Stimulated activated CD8-positive, alpha-beta memory T cell treated with anti-CD3 and anti-CD28 coated beads, Interleukin-12 subunit alpha, Interleukin-12 subunit beta, amount 100 ng/mL, for 4 hours (primary cell): ENCODE results near the gene CDH19.
"Not testable (repeated sequence)": the region's sequence is repeated elsewhere in the genome, so short reads cannot be mapped to it uniquely, and the experiment has no call there.

Experiments used
- DNase-seq: peaks from one replicate; pipeline ENCODE4 v3.0.0-alpha.2; 2020; ENCODE audit warnings: low read depth

CDH19 gene

DNA sequence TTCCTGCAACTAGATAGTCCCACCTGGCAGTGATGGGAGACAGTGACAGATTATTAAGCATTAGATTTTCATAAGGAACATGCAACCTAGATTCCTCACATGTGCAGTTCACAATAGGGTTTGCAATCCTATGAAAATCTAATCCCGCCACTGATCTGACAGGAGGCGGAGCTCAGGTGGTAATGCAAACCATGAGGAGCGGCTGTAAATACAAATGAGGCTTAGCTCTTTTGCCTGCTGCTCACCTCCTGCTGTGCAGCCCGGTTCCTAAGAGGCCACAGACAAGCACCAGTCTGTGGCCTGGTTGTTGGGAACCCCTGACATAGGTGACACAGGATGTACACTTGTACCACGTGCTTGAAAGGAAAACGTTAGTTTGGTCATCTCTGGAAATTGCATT lies 41.6 kb downstream of the CDH19 start:
- no peak for DNase-seq

DNA sequence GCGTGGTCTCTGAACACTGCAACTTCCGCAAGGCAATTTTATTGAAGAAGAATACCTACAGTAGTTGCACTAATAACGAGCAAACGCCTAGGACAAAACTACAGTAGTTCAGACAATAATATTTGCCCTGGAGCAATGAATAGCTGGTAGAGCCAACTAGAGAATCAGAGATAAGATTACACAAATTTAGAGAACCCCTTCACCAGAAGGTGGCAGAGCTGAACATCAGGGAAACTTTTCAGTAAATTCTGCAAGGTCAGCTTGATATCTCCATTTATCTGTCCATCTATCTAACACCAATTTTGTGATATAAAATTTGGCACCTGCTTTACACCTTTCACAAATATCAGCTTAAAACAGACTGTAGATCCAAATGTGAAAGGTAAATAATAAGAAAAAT lies 43.8 kb downstream of the CDH19 start:
- DNase-seq: no peak

DNA sequence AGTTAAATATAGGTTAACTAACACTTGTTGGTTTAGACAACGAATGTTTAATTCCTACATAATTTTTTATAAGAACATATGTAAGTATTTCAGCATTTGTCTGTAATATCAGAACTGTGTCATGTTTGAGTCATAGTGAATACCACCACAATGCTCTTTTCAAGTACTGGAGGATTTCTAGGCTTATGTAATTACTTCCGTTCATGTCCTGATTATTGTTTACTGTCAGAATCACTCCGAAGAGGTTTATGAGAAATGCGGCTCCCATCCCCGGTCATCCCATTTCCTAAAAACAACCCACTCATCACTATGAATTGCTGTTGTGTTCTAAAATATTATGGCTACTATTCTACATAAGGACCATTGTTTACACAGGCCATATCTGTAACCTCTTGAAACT lies 45.1 kb downstream of the CDH19 start:
- no peak for DNase-seq

DNA sequence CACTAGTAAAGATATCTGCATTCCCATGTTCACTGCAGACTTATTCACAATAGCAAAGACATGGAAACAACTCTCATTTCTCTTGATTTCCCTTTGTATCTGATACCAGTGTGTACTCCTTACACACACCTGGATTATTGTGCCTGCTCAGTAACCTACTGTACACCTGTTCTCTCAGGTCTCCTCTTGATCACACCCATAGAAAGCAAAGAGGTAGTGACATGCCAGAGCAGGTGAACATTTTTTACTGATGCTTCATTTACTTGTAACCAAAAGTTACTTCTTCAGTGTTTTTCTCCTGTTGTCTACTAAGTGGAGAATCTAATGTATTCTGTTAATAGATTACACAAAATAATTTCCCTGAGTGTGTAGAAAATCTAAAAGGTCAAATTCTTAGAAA lies 46.8 kb downstream of the CDH19 start:
- no peak for DNase-seq

DNA sequence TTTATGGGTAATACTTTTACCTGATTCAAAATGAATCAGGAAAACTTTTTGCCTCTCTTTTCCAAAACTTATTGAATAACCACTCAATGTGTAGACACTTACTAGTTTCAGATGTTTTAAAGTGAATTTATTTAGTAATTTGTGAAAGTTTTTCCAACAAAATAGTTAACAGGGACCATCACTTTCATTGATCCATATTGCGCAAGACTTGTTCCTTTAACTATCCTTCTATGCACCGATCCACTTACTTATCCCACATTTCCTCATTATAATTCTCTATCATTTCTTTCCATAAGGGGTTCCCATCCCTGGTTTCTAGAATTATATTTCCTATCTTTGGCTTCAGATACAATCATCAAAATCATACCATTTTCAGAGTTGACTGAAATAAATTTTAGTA lies 48.3 kb downstream of the CDH19 start:
- no peak for DNase-seq

DNA sequence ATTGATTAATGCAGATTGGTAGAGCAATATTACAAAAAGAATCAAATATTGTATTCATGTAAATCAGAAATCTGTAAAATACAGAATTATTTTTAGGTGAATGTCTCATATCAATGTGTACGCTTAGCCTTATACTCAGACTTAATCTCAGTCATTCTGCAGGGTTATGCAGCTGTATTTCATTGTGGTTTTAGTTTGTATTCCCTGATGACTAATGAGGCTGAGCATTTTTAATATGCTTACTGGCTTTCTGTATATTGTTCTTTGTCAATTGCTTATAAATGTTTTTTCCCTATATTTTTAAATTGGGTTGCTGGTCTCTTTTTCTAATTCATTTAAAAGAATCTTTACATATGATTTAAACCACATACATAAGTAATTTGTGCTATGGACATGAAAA lies 50.1 kb downstream of the CDH19 start:
- DNase-seq: no peak

DNA sequence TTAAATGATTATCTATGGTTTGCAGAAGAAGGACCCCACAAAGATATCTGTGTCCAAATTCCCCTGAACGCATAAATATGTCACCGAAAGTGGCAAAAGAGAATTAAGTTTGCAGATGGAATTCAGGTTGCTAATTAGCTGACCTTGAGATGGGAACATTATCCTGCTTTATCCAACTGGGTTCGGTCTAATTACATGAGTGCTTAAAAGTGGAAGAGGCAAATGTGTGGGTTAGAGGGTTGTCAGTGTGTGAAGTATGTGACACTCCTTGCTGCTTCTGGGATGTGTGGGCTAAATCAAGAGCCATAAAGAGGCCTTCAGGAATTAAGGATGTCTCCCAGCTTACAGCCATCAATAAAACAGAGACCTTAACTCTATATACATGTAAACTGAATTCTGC lies 53.5 kb downstream of the CDH19 start:
- DNase-seq: no peak

DNA sequence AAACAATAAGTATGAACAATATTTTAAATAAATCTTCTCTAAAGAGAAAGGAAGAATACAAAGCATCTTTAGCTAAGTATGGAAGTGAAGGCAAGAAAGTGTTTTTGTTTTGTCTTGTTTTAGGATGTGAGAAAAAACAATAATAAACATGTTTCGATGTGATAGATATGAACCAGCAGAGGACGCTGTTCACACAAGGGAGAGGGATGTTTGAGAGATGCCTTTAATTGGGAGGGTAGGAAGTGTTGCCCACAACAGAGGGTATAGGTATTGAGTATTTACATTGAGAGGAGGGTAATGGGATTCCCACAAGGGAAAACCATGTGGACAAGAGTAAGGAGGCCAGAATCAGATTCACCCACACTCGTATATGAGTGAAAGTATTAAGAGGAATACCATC lies 55.1 kb downstream of the CDH19 start:
- DNase-seq: no peak

DNA sequence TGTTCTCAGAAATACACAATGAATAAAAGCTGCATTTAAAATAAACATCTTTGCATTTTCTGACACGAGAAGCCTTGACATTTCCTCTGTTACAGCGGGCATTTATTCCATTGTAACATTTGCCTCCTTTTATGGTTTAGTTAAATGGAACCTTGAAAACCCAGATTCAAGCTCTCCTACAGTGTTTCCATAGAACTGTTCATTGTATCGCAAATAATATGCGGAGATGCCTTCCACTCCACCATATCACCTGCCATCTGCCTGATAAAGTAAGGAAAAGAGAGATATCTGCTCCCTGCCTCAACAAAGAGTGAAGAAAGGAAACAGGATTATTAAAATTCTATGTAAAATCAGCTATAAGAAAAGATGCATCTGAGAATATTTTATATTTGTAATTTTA lies 69.8 kb downstream of the CDH19 start:
- DNase-seq: no peak

DNA sequence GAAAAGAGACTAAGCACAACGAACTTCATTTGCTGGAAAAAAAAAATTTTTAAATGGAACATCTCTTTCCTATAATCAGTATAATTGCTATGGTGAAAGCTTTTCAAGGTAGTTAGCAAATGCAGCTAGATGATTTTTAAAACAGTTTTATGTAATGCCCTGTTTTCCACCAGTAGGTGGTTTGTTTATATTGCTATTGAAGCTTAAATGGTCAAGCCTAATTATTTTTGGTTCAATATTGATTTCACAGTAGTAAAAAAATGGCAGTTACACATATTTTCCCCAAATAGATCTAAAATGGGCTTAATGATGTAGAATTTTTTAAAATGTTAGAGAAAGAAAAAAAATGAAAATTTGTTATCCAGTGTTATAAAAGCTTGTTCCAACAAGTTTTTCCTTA lies 70.2 kb downstream of the CDH19 start:
- DNase-seq: no peak

DNA sequence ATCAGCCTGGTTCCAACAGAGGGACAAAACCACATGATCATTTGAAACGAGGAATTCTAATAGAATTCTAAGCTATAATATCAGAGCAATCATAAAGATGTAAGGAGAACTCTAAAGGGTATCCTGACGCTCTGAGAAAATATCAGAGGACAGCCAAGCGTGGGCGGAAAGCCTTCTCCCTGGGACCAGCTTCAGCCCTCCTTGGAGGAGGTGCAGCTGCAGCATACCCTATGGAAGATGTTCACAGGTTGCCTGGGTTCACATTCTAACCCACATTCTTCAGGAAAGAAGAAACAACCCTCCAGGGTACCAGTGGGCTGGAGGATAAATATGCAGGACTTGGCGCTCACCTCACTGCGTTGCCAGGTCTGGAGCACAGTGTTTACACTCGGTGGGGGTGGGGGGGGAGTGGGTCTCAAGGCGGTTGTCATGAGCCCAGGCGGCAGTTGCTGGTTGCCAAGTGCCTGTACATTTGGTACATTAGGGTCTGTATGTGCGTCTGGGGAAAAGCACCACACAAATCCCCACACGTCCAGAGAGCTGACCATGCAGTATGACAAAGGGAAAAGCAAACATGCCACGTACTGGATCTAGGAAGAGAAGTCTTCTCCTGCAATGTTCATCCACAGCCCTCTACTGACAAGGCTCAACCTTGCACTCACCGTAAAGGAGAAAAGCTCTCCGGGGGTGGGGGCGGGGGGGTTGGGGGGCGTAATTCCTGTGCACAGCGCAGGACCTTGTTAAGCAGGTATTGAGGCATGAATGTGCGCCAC lies 80.5 kb downstream of the CDH19 start:
- DNase-seq: no peak

DNA sequence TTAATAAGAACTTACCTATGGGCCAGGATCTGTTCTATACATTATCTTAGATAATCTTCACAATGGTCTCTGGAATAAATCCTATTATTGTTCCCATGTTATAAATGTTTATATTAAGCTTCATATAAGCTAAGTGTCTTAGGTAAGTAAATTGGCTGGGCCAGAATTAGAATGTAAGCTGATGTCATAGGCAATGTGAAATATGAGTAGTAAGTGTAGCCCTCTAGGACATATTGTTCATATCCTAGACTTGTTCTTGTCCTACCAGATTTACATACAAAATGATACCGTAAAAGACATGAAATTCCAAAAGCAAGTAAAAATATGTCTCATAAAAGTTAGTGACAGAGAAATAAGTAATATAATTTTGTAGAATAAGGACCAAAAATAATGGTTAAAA lies 89.9 kb downstream of the CDH19 start:
- DNase-seq: no peak

DNA sequence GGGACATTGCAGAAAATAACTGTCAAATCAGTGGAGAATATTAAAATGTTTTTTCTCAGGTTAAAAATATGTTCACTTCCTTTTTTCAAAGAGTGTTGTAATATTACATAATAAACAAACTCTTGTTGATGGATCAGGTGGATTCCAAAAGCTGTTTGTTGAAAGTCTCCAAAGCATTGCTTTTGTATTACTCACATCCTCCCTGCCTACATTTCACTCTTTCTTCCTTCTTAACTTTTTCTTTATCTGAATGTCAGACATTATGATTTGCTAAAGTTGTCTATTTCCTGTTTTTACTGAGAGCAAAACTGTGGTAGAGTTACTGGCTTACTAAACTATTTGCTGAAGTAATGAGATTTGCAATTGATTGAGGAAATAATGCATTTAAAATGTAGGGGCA lies 92.1 kb downstream of the CDH19 start:
- no peak for DNase-seq

DNA sequence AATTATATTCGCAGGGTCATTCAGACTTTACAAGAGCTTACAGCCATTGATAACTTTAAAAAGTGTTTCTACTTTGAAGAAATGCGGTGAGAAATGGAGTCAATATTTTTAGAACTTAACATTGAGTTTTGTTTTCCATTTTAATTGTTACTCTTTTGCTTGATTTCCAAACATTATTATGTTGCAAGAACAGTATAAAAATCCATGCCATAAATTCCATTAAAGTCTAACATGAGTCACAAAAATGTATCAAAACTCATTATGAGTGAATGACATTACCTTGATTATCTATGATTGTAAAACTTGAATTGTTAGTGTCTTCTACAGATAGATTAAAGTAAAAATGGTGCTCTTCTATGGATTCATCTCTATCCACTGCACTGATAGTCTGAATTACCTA lies 92.6 kb downstream of the CDH19 start:
- DNase-seq: no peak

DNA sequence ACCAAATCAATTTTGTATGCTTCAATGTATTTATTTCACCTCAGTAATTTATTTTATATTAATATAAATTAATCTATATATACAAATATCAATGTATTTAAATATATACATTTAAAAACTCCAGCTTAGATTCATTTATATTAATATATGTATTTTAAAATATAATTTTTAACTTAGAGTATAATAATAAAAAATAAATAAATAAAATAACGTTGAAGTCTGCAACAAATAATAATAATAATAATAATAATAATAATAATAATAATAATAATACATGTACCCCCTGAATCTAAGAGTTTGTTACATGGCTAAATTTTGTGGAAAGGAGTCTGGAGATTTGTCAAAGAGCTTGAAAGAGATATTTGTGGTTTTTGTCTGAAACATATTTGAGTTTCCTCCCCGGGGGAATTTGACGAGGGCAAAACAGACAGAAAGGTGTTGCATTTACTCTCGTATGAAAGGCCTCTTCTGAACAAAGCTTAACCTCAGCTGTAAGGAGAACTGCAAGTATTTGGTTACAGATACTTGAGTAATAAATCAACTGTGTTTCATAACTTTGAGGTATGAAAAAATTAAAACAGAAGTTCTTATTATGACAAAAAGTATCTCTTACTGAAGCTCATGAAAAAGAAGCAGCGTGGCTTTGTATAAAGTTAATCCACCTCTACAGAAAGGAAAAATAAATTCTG lies 93.4 kb downstream of the CDH19 start:
- DNase-seq: no peak

DNA sequence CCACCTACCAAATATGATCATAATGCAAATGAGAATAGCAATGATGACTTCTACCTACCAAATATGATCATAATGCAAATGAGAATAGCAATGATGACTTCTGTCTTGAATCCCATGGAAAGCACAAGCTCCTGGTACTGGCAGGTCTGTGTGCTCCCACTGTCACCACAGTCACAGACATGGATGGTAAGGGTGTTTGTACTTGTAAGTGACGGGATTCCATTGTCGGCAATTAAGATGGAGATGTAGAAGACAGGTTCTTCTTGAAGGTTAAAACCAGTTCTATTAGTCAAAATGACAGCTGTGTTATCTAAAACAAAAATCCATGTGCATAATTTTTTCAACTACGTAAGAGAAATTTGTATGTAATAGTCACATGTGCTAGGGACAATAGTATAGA lies 95.0 kb downstream of the CDH19 start:
- no peak for DNase-seq

DNA sequence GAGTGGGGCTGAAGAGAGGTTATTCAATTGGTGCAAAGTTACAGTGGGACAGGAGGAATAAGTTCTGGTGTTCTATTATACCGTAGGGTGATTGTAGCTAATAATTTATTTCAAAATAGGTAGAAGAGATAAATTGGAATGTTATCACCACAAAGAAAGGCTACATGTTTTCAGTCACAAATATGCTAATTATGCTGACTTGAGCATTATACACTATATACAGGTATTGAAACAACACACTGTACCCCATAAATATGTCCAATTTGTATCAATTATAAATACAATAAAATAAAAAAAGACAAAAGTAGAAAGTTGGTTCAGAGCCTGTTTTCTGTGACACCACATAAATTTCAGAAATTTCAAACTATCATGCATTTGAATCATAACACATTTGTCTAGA lies 97.7 kb downstream of the CDH19 start:
- no peak for DNase-seq

DNA sequence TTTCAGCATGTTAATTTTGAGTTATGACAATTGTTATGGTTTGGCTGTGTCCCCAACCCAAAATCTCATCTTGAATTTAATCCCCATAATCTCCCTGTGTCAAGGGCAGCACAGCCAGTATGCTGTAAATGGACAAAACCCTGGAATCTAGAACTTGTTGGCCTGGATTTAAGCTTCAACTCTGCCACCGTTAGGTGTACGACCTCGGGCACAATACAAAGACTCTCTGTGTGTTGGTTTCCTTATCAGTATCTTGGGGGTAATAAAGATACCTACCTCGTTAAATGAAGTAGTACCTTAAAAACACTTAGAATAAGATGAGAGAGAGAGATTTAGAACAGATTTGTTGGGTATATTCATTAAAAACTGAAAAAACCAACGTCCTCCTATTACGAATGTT lies 106.5 kb downstream of the CDH19 start:
- DNase-seq: no peak

DNA sequence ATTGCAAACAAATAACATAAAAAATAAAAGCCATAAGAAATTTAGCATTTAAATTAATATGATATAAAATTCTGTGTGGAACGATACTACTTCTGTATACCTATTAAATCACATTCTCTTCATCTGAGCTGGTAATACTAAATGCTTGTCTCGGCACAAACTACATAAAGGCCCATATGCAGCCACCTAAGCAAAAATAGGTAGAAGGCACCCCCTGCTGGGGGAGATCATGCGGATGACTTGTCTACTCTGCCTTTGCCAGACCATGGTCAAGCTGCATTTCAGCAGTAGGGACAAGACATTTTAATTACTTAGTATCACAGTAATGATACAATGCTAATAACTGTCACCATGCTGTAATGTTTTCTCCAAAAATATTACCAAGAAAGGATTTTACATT lies 108.0 kb downstream of the CDH19 start:
- DNase-seq: no peak

DNA sequence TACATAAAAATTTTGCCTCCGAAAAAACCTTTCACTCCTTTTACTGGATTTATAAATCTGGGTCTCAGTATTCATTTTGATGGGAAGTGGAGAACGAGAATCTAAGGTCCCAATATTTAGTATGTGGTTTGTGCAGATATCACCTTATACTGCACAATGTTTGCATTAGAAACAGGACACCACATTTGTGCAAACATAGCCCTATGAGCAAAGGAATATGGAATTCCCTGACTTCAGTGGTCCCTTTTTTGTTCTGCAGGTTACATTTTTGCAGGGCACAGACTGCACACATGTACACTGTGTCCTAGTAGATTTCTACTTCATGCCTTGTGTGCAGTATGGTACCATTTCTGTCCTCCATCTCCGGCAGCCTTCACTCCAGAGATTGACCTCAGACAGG lies 130.0 kb downstream of the CDH19 start:
- no peak for DNase-seq

DNA sequence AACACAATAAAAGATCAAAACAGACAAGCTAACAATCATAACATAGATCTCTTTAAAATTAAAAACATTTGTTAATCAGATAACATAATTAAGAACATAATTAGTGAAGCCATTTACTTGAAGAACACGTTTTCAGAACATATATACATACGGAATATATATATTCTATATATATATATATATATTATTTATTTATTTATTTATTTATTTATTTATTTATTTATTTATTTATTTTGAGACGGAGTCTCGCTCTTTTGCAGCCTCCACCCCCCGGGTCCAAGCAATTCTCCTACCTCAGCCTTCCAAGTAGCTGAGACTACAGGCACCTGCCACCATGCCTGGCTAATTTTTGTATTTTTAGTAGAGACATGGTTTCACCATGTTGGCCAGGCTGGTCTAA lies 137.7 kb downstream of the CDH19 start:
- not testable (repeated sequence) for DNase-seq

DNA sequence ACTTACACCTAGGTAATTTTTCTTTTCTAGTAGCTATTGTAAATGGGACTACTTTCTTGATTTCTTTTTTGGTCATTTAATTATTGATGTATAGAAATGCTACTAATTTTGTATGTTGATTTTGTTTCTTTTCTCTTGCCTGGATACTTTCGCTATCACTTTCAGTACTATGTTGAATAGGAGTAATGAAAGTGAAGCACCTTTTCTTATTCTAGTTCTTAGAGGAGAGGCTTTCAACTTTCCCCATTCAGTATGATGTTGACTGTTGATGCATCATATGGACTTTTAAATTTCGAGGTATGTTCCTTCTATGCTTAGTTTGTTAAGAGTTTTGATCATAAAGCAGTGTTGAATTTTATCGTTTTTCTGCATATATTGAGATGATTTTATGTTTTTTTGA lies 142.5 kb downstream of the CDH19 start:
- DNase-seq: no peak

DNA sequence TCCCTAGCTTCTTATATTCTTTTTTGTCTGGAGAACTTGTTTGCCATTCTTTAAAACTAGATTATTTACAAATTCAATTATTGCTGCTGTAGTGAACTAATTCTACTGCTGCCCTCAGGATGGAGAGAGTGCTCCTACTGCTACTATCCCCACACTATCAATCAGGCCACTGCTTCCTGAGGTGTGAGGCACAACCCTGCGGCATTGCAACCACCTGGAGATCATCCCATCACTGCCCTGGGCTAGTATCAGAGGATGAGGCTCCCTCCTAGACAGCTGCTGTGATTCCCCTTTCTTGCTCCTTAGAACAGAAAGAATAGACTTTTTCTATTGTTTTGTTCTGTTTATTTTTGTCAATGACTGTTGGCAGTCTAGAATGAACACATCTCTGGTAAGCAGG lies 146.6 kb downstream of the CDH19 start:
- no peak for DNase-seq
